Measurements from ENCODE around the gene SLC2A13.
"Not testable (repeated sequence)": the region's sequence is repeated elsewhere in the genome, so short reads cannot be mapped to it uniquely, and the experiment has no call there.

Gene SLC2A13

DNA sequence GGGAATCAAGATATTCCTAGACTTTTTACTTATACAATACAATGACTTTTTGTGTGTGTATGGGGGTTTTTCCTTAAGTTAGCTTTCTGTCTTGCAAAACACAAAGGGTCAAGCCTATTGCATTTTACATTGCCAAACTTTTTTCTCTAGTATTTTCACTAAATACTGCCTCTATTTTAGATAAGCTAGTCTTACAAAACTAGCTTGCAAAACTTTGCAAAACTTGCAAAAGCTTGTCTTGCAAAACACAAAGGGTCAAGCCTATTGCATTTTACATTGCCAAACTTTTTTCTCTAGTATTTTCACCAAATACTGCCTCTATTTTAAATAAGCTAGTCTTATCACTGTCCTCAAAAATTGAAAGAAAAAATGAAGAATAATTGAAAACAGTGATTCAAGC lies 183.3 kb downstream of the SLC2A13 start:
- not testable (repeated sequence) for DNase-seq

DNA sequence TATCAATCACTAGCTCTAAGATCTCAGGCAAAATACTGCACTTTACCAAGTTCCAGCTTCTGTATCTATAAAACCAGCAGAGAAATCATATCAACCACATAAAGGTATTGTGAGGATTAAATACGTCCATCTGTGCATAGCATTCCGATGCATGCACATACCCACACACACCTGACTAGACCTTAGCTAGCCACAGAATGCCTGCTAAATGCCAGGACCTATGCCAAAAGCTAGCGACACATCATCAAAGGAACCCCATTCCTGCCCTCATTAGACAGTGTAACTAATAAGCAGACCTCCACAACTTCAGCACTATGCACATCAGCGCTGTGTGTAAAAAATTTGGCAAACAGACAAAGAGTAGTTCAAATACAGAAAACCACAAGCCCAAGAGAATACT lies 185.2 kb downstream of the SLC2A13 start:
- no peak for DNase-seq

DNA sequence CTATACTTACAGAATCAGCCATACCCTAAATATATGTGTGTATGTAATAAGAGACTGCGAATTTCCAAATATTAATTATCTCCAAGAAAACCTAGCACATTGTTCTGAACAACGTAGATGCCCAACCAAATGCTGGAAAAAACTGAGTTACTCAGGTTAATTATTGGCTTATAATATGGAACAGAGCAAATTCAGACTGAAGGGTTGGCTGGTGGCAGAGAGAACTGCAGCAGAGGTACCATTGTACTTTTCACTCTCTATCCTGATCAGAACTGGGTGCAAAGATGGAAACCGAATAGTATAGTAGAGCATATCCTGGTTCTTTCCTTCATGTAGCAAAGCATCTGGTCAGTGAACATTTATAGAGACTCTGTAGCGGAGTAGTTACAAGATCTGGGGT lies 185.7 kb downstream of the SLC2A13 start:
- DNase-seq, result no peak

DNA sequence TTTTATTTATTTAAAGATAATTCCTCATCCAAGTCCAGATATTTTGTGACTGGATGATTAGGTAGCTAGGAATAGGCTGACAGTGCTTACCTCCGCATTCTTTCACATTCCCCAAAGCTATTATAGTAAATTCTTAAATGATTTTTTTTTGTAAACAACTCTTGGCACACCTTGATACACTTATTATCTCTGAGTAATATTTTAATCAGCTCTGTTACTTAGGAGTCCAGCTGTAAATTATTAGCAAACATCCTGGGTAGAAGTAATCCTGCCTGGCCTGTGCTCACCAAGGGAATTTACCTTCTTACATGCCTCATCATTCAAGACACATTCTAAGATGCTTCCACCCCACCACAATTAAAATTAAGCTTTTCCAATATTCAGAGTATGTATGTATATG lies 186.1 kb downstream of the SLC2A13 start:
- DNase-seq, result no peak

DNA sequence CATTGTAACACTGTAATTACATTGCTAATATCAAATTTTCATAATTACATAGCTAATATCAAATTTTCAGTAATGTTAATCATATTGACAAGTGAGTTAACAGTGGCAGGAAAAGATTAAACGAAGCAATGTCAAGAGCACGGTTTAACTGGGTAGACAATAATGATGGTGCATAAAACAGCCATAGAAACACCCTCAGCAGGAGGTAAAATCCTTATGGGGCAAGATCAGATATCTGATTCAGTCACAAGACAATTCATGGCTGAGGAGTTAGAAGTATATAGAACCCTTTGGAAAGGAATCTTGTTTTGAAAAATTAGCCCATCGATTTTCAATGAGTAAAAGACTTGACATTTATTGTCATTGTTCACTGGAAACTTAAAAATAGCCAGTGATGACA lies 190.6 kb downstream of the SLC2A13 start:
- DNase-seq, result no peak

DNA sequence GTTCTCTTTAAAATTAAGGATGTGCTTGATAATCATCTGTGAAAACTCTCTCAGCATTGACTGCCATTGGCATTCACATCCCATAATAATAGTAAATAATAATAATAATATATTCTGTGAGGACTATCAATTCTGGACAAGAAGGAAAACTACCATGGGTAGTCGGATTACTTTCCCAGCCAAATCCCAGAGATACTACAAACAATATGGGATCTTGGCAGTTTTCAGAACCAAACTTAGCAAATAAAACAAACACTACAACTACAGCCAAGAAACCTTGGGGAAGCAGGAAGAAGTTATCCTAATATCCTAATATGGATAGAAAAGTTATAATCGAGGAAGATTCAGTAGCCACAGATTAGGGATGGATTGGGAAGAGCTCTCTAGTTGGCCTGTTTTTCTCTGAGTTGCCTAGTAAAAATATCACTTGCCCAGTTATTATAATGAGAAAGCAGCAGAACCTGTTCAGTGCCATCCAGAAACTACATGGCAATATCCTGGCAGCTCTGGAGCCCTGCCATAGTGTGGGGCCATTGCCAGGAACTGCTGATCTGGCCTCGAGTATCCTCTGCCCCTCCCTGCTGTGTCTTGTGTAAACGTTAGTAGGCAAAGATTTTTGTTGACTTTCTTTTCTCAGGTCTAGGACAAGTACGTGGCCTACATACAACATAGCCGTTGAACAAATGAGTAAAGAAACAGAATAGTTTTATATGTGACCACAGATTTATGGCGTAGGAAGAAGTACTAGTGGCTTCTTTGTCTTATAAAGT lies 193.5 kb downstream of the SLC2A13 start:
- DNase-seq, result no peak

DNA sequence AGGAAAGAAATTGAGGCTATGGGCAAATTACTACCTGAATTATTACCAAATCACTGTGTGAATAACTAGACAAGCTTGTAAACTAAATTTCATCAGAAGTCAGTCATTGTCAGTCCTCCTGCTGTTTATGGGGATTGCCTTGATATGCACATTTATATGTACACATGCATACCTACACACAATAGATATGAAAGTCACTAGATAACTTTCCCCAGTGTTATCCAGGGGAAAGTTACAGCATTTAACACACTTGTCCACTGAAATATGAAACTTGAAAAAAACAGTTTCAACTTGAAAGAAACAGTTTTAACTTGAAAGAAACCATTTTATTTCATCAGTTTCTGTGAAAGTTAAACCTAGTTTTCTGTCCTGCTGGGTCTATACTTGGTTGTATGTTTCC lies 199.6 kb downstream of the SLC2A13 start:
- no peak for DNase-seq

DNA sequence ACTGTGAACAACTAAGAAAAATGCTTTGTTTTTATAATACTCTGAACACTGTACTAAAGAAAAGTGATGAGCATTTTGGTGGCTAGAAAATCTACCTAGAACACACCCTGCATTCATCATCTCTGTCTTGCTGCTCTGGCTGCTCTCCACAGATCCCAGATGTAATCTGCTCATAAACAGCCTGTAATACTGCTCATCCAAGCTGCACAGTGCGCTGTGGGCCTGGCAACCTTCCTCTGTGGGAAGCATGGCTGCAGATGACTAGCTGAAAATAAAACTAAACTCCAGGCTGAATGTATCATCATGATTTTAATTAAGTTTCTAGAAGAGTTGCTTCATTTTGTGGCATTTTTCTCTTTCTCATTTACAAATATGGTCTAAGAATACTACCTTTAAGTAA lies 200.7 kb downstream of the SLC2A13 start:
- no peak for DNase-seq

DNA sequence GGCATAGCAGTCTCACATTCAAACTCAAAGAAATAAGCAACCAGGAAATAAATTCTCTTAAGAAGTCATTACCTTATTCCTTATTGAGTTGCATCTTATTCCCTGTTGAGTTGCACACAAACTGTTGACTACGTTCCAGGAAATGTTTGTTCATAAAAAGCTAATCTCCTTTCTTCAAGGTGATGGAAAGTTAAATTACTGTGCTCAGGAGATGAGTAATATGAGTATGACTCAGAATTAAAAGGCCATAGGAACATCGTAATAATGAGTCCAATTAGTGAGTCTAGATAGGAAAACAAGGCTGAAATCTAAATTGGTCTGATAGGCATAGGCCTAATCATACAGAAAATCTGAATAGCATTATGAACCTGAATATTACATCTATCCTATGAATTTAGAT lies 203.1 kb downstream of the SLC2A13 start:
- no peak for DNase-seq

DNA sequence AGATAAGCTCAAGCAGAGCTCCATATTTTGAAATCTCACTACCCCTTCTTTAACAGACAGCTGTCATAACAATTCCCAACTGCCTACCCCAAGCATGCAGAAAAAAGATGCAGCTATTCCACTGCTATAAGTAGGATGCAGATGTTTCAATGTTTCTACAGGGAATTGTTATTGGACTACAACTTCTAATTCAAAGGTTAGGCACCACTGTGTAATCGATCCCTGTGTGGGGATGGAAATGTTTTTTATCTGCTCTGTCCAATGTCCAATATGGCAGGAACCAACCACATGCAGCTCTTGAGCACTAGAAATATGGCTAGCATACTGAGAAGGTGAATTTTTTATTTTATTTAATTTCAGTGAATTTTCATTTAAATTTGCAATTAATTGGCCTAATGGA lies 208.6 kb downstream of the SLC2A13 start:
- DNase-seq, result no peak

DNA sequence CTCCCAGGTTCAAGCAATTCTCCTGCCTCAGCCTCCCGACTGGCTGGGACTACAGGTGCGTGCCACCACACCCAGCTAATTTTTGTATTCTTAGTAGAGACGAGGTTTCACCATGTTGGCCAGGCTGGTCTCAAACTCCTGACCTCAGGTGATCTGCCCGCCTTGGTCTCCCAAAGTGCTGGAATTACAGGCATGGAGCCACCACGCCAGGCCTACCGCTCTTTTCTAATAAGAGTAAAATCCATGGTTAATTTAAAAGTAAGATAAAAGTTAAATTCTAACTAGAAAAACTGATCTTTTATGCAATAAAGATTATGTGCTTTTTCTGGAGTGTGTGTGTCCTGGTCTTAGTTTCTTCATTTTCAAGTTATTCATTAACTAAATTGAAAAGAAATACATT lies 212.5 kb downstream of the SLC2A13 start:
- DNase-seq, result not testable (repeated sequence)

DNA sequence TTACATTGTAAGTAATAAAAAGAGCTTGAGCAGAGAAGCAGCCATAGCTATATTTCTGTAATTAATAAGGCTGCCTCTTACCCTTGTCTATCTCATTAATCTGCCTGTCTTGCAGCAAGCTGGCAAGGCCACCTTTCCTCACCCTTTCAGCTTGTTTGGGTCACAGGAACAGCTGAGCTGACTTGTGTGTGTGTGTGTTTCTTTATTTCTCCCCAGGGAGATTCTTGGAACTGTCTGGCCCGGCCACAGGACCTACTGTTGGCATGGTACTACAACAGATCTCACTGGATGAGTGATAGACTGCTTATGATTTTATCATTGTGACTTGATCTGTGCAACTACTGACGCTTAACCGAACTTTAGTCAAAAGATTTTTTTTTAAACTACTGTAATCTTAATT lies 213.7 kb downstream of the SLC2A13 start:
- DNase-seq, result no peak

DNA sequence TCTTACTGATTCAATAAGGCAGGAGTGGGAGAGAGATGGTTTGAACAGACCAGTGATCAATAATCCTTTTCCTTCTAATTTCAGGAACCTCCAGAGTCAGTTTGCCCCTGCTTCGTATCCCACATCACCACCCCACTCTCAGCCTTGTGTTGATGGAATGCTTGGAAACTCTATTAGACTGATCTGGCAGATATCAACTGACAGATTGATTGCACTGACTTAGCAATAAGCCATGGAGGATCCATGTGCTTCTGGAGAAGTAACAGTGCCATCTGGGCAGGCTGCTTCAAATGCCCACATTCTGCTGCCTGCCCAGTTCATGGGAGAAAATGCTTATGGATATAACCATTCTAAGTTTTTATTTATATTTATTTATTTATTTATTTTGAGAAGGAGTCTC lies 218.0 kb downstream of the SLC2A13 start:
- no peak for DNase-seq

DNA sequence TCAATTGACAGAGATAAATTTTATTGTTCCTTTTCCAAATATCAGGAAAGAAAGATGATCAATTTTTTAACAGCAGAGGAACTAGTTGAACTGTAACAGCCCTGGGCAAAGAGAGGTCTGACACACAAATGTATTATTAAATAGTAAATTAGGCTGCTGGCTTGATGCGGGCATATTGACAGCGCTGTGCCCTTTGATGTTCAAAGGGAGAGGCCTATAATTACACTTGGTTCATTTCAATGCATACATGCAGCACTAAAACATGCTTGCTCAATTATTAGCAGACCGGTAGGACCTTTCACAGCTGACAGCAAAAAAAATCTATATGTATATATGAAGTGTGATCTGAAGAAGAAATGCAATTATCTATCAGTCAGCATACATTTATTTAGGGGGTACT lies 219.8 kb downstream of the SLC2A13 start:
- no peak for DNase-seq

DNA sequence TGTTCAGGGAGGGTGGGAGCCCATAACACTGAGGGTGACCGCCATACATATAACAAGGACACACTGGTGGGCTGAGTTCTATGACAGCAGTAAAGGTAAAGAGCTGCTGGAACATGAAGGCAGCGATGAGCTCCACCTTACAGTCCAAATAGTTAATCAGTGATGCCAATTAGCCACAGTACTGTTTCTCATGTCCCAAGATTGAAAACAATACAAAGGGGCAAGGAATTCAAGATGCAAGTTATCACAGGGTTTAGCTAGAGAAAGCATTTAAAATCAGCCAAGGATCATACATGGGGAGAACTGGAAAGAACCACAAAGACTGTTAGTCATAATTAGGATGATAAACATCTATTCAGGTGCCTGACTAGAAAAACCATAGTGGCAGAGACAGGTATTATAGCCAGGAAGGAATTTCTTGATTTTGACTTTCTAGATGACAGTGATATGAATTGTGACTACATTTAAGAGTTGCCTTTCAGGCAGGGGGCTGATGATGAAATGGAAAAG lies 221.2 kb downstream of the SLC2A13 start:
- DNase-seq, result no peak

DNA sequence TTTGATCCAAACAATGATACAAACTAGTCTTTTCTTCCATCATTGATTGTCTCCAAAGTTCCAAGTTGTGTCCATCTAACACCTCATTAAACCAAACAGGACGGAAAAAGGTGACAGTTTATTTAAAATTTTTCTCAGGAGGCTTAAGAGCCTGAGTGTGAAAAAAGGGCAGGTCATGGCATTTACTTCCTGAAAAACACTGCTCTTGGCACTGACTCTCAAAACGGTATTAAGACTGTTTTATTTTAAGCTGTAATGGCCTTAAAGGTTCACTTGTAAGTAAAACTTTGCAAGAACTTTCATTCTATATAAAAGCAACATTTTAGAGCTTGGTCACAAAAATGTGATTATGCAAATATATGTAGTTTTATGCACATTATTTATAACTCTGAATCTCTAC lies 222.5 kb downstream of the SLC2A13 start:
- DNase-seq, result no peak

DNA sequence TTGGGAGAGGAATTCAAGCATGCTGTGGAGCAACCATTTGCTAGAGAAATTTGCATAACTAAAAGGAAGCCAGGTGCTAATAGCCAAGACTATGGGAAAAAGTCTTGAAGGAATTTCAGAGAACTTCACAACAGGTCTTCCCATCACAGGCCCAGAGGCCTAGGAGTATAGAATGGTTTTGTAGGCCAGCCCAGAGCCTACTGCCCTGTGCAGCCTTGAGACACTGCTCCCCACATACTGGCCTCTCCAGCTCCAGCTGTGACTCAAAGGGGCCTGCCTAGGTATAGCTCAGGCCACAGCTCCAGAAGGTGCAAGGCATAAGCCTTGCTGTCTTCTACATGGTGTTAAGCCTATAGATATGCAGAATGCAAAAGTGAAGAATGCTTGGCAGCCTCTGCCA lies 227.1 kb downstream of the SLC2A13 start:
- no peak for DNase-seq

DNA sequence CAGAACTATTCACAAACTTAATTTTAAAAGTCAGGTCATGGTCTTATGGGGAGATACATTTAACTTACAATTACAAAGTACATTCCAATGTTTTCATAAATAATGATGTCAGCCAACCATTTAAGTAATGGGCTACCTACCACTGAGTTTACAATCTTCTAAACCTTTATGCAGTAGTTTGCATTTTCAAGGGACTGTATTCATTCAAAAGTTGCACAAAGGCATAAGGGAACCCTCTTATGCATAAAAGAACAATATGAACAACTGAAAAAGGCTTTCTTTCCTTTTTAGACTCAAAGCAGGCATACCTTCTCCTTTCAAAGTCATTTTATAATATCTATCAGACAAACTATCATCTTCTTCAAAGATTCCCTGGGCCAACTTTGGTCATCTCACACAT lies 230.2 kb downstream of the SLC2A13 start:
- DNase-seq, result no peak

DNA sequence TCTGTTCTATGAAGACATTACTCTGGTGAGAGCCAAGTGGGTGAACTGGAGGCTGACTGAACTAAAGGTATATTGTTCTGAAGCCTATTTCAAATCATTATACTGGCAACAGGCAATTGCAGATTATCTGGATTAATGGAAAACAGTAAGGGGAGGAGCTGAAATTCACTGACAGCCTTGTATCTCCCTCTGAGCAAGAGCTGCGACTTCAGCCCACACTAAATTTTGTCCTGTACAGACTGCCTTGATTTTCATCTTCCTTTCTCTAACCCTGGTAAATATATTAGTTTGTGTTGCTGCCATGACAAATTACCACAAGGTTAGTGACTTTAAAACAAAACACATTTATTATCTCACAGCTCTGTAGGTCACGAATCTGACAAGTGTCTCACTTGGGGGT lies 231.1 kb downstream of the SLC2A13 start:
- no peak for DNase-seq

DNA sequence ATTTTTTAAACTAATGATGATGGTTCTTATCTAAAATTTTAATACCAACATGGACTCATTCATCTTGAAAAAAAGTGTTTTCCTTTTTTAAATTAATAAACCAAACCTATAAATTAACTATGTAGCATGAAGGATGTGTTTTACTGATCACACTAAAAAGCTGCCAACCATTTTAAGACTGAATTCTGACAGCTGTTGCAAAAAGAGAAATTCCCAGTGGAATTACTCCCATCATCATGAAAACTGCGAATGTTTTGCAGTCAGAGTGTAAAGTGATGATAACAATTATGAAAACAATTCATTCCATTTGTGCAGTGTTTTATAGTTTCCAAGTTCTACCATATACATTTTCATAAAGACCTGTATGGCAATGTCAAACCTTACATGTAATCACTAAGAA lies 232.8 kb downstream of the SLC2A13 start:
- no peak for DNase-seq

DNA sequence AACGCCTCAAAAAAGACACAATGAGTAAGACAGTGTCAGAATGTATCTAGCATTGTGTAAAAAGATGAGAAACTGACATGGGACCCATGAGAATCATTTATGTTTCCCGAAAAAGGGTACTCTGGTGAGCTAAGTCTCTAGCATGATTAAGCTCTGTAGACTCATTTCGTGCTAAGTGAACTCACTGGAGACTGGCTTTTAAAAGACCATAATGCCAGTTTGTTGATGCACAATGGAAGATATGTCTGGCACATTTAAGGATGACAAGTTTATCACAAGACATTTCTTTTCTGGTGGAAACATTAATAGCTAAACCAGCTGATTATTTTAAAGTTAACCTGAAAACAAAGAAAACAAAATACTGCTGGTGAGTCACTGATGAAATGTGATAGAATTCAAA lies 233.5 kb downstream of the SLC2A13 start:
- no peak for DNase-seq

DNA sequence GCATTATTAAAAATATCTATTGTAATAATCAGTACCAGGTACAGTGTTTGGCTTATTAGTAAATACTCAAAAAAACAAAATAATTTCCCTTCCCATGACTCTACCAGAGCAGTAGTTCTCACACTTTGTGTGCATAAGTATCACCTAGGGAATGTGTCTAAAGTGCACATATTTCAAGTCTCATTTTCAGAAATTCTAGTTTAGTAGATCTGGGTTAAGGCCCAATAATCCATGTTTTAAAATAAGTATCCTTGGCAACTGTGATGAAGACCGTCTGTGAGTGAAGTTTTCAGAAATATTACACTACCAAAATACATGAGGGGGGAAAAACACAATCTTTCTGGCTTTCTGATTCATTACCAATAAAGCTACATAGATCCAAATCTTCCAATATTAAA lies 237.6 kb downstream of the SLC2A13 start:
- no peak for DNase-seq

DNA sequence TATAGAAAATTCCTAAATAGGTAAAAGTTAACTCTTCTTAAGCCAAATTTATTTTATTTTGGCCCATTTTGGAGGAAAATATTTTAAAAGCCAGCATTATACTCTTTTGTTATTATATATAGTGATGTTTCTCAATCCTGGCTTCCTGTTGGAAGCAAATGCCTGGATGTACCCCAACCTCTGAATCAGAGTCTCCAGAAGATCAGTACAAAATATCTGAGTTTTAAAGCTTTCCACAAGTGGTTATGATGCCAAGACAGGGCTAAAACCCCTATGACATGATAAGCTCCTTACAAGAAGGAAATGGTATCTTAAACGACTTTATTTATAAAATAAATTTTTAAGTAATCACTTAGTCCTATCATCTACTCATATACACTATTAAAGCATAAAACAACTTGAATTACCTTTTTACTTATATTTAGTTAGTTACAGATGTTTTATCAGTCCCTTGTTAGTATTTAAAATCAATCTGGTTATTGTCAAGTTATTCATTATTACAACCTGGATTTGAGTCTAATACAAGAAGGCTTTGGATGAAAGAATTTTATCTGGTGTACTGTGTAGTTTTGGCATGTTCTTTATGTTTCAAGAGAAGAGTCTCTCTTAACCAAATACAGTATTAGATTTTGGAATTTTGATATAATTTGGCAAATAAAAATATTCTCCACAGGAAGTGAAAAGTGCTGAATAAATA lies 238.1 kb downstream of the SLC2A13 start:
- DNase-seq, result no peak

DNA sequence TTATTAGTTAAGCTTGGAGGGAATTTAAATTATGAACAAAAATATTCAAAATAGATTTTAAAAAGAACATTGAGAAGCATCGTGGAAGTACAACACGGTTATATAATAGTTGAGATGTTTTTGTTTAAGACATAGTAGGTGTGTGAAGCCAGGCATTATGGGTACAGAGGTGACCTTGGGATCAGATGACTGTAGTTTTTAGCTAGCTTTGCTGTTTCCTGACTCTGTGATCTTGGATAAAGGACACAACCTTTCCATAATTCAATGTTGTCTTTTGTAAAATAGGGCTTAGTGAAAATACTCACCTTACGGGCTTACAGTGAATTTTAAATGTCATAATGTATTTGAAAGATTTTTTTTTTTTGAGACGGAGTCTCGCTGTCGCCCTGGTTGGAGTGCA lies 239.7 kb downstream of the SLC2A13 start:
- no peak for DNase-seq

DNA sequence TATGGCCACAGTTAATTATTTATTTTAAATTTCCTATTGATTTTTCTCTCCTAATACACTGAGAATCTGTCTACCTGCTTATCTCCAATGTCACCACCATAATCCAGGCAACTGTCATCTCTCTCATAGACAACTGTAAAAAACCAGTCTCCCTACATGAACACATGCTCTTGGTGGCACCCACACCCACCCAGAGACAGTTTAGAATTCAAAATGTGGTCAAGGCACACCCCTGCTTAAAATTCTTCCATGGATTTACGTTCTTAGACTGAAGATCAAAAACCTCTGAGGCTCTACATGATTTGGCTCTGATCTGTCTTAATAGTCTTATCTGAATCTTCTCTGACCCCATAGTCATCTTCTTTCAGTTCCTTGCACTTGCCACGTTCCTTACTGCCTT lies 245.2 kb downstream of the SLC2A13 start:
- no peak for DNase-seq

All from NCI-H748 treated with DMSO at 0.1 percent for 48 hours (cell line).